Uterus (tissue), 2 donors: ENCODE data around the gene SIRT3.

ENCODE experiments used
- CTCF ChIP-seq, 4 experiments: fragments of 200-600 bp in 2 of 4; fragments of 450-650 bp in 2 of 4; sonication (generic) in 2 of 4; IDR thresholded peaks; one replicate each; pipeline ENCODE4 v1.5.1; 2016 to 2019; ENCODE audit warnings: antibody characterized with exemption in 4 of 4, mild to moderate bottlenecking in 2 of 4, moderate library complexity in 1 of 4
- POLR2A ChIP-seq, 2 donors: fragments of 450-650 bp; IDR thresholded peaks; one replicate each; pipeline ENCODE4 v1.6.1; 2016; ENCODE audit warnings: antibody characterized with exemption in 2 of 2, mild to moderate bottlenecking in 1 of 2, moderate library complexity in 1 of 2

GRCh38 chr11:285021-285893 is 49.1 kb upstream of the SIRT3 start:
- no peak for TF ChIP-seq CTCF (IDR thresholded peaks at IDR 0.05)
- no peak for TF ChIP-seq POLR2A (IDR thresholded peaks at IDR 0.05)
